PC-3 (cell line): ENCODE data around the gene WWC1. TPM values are rescaled to one million over a fixed set of nuclear protein-coding genes. Genes with fewer than 3 reads are reported as not detected.

ENCODE experiments used
- ATAC-seq: fragments of 200-7000 bp; cut with Tn5 transposase; 2 replicates; pipeline ENCODE4 v1.9.1; 2020; ENCODE audit warnings: mild to moderate bottlenecking, moderate library complexity
- BruUV-seq: library from RNA; stranded (reverse); fragments of 400-500 nt; replicated peaks from 2 replicates; lab custom pipeline; 2021; lab: Mats Ljungman, UMichigan
- CTCF ChIA-PET: fragments of 300-600 bp; sonication (Branson Sonifier 250); formaldehyde crosslinking; loops from one replicate; lab custom pipeline; 2022; ENCODE audit warnings: antibody characterized with exemption; lab: Charles Lee
- POLR2A ChIA-PET: fragments of 300-600 bp; sonication (Branson Sonifier 250); formaldehyde crosslinking; loops from one replicate; lab custom pipeline; 2022; ENCODE audit warnings: antibody characterized with exemption; ENCODE audit not compliant: unreplicated experiment; lab: Charles Lee
- DNase-seq: peaks from one replicate; pipeline ENCODE4 v3.0.0-alpha.2; 2015
- H2AFZ ChIP-seq: fragments of 300-600 bp; sonication (generic); 2 replicates; pipeline ENCODE4 v1.6.0; 2016; ENCODE audit warnings: antibody characterized with exemption, low read length
- H3F3A ChIP-seq: fragments of 300-600 bp; sonication (generic); one replicate; pipeline ENCODE4 v1.6.0; 2017; ENCODE audit warnings: antibody characterized with exemption, low read length, control low read depth, mild to moderate bottlenecking; ENCODE audit not compliant: unreplicated experiment
- H3K27ac ChIP-seq: fragments of 300-600 bp; sonication (generic); 2 replicates; pipeline ENCODE4 v1.5.1; 2016; ENCODE audit warnings: mild to moderate bottlenecking, low read length
- H3K27me3 ChIP-seq: fragments of 300-600 bp; sonication (generic); 2 replicates; pipeline ENCODE4 v1.6.1; 2016; ENCODE audit warnings: low read length, mixed read lengths
- H3K36me3 ChIP-seq: fragments of 300-600 bp; sonication (generic); 2 replicates; pipeline ENCODE4 v1.6.1; 2016; ENCODE audit warnings: low read depth, mixed run types, low read length, mixed read lengths
- H3K4me1 ChIP-seq: fragments of 300-600 bp; sonication (generic); 2 replicates; pipeline ENCODE4 v1.5.1; 2016; ENCODE audit warnings: low read length; ENCODE audit not compliant: insufficient read depth
- H3K4me2 ChIP-seq: fragments of 300-600 bp; sonication (generic); 2 replicates; pipeline ENCODE4 v1.6.0; 2016; ENCODE audit warnings: low read length
- H3K4me3 ChIP-seq: fragments of 300-600 bp; sonication (generic); 2 replicates; pipeline ENCODE4 v1.5.1; 2016; ENCODE audit warnings: mild to moderate bottlenecking, low read length, mixed read lengths
- H3K79me2 ChIP-seq: fragments of 300-600 bp; sonication (generic); 2 replicates; pipeline ENCODE4 v1.6.1; 2017; ENCODE audit warnings: low read length, mixed read lengths
- H3K9ac ChIP-seq: fragments of 300-600 bp; sonication (generic); 2 replicates; pipeline ENCODE4 v1.6.0; 2016; ENCODE audit warnings: mild to moderate bottlenecking, low read length
- H3K9me2 ChIP-seq: fragments of 300-600 bp; sonication (generic); replicated peaks from 2 replicates; pipeline ENCODE4 v1.6.1; 2016; ENCODE audit warnings: mixed run types, low read length, mixed read lengths
- H3K9me3 ChIP-seq: fragments of 300-600 bp; sonication (generic); 2 replicates; pipeline ENCODE4 v1.6.1; 2016; ENCODE audit warnings: low read length, mixed read lengths
- H4K20me1 ChIP-seq: fragments of 300-600 bp; sonication (generic); 2 replicates; pipeline ENCODE4 v1.6.1; 2016; ENCODE audit warnings: low read length, mixed read lengths
- EZH2 ChIP-seq: fragments of 300-600 bp; sonication (generic); IDR thresholded peaks from one replicate; pipeline ENCODE4 v1.6.1; 2017; ENCODE audit warnings: antibody characterized with exemption, mild to moderate bottlenecking, low read length; ENCODE audit not compliant: unreplicated experiment
- EZH2phosphoT487 ChIP-seq: fragments of 300-600 bp; sonication (generic); IDR thresholded peaks from 2 replicates; pipeline ENCODE4 v1.6.1; 2018; ENCODE audit warnings: mild to moderate bottlenecking, antibody characterized with exemption, low read length, borderline replicate concordance
- intact Hi-C: fragments of 100-400 bp; cut with micrococcal nuclease; formaldehyde crosslinking; loops from 2 replicates; pipeline ENCODE4 v1.9.0; 2023
- total RNA-seq: library from RNA; depleted of rRNA; stranded (reverse); fragments of >200 nt; gene quantifications from 2 replicates; pipeline ENCODE4 v1.2.3, GENCODE V29; 2014
- TF ChIP-seq, protein P1 (sequence below): fragments of 300-600 bp; sonication (generic); conservative IDR thresholded peaks from 2 replicates; pipeline ENCODE4 v1.5.1; 2017; ENCODE audit warnings: antibody characterized with exemption, low read depth, mild to moderate bottlenecking, low read length

The WWC1 gene
- total RNA-seq, 1 experiment from 2014 or later: 31.8 TPM

DNA sequence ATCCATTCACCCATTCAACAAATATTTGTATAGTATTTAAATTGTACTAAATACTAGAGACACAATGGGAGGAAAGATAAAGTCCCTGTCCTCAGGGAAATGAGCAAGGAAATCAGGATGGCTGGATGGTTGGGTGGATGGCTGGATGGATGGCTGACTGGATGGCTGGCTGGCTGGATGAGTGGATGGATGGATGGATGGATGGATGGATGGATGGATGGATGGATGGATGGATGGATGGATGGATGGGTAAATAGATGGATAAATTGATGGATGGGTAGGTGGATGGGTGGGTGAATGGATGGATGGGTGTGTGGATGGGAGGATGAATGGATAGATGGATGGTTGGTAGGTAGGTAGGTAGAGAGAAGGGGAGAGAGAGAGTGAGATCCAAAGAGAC lies 41.5 kb upstream of the WWC1 start:
- no peaks in the 10 kb centered on the region for H3K27me3 ChIP-seq
- H3K27ac ChIP-seq: no peak overlapping the region
- no peak overlapping the region for H3K9ac ChIP-seq
- no peak overlapping the region for H2AFZ ChIP-seq
- H3K79me2 ChIP-seq: no peaks in the 10 kb centered on the region
- no peaks in the 10 kb centered on the region for H3K9me3 ChIP-seq
- CTCF ChIA-PET: no interaction called here
- ATAC-seq (no peak), DNase-seq (no peak)
- intact Hi-C loops: no loop called here
- no peaks in the 10 kb centered on the region for H3F3A ChIP-seq
- no TSS peak for BruUV-seq
- H3K4me3 ChIP-seq: no peak overlapping the region
- POLR2A ChIA-PET: no interaction called here
- H3K4me2 ChIP-seq: no peak overlapping the region
- H3K36me3 ChIP-seq: no peaks in the 10 kb centered on the region
- TF ChIP-seq, protein P1, sequence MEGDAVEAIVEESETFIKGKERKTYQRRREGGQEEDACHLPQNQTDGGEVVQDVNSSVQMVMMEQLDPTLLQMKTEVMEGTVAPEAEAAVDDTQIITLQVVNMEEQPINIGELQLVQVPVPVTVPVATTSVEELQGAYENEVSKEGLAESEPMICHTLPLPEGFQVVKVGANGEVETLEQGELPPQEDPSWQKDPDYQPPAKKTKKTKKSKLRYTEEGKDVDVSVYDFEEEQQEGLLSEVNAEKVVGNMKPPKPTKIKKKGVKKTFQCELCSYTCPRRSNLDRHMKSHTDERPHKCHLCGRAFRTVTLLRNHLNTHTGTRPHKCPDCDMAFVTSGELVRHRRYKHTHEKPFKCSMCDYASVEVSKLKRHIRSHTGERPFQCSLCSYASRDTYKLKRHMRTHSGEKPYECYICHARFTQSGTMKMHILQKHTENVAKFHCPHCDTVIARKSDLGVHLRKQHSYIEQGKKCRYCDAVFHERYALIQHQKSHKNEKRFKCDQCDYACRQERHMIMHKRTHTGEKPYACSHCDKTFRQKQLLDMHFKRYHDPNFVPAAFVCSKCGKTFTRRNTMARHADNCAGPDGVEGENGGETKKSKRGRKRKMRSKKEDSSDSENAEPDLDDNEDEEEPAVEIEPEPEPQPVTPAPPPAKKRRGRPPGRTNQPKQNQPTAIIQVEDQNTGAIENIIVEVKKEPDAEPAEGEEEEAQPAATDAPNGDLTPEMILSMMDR: no peak
- no peak for TF ChIP-seq EZH2phosphoT487
- no peak for TF ChIP-seq EZH2
- H3K4me1 ChIP-seq: no peaks in the 10 kb centered on the region
- no peaks in the 10 kb centered on the region for H4K20me1 ChIP-seq
- H3K9me2 ChIP-seq: no peaks in the 10 kb centered on the region

DNA sequence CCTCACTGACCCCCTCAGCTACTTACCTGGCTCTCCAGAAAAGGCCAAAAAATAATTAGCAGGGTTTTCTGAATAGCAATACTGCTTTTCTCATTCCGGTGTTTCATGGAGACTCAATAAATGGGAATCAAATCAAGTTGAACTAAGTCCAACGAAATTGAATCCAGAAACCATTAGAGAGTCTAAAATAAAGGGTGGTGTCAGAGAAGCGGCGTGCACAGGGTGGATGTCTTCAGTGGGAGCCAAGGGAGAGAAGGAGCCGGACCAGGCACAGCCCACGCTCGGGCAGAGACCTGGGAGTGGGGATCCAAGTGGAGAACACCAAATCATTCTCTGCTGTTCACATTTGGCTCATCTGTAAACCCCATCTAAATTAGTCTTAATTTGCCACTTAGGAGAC lies 40.2 kb upstream of the WWC1 start:
- Histone ChIP-seq H3K4me2 (no peak overlapping the region), H3K36me3 (no peaks in the 10 kb centered on the region), H3K79me2 (no peaks in the 10 kb centered on the region), H3K27me3 (no peaks in the 10 kb centered on the region), H3F3A (no peaks in the 10 kb centered on the region), H3K4me3 (no peak overlapping the region), H3K9ac (no peak overlapping the region), H3K9me2 (no peaks in the 10 kb centered on the region), H4K20me1 (no peaks in the 10 kb centered on the region), H3K4me1 (no peaks in the 10 kb centered on the region), H2AFZ (no peak overlapping the region), H3K9me3 (no peaks in the 10 kb centered on the region), H3K27ac (no peak overlapping the region)
- ChIA-PET POLR2A (no interaction called here), CTCF (no interaction called here)
- TF ChIP-seq EZH2 (no peak), EZH2phosphoT487 (no peak)
- TF ChIP-seq, protein P1: no peak
- ATAC-seq: no peak
- intact Hi-C loops: no loop called here
- DNase-seq: no peak
- BruUV-seq: no TSS peak

DNA sequence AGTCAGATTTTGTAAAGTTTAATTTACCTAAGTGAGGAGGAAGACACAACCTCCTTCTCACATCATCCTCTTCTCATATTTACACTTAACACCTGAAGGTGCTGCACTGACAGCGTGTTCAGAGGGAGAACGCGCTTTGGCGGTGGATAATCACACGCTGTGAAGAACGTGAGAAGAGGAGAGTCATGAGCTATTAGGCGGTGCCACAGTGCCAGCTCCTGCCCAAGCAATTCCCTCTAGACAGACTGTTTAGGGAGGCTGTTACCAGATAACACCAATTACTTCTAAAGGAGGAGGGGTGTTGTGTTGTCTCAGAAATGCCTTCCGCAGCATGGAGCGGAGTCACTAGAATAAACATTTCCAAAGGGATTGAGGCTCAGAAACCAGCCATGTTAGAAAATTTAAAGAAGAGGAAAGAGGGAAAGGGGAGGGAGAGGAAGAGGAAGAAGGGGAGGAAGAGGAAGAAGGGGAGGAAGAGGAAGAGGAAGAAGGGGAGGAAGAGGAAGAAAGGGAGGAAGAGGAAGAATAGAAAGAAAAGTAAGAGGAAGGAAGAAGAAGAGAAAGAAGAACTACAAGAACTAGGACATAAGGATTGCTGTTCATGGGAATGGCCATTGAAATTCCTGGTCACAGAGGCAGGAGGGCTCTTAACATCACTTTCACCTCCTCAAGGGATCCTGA lies 37.3 kb upstream of the WWC1 start:
- Histone ChIP-seq H3K27me3 (no peaks in the 10 kb centered on the region), H3K9ac (no peak overlapping the region), H3K4me3 (no peak overlapping the region), H3F3A (no peaks in the 10 kb centered on the region), H3K79me2 (no peaks in the 10 kb centered on the region), H3K9me3 (no peaks in the 10 kb centered on the region), H3K4me1 (no peaks in the 10 kb centered on the region), H4K20me1 (no peaks in the 10 kb centered on the region), H3K4me2 (no peak overlapping the region), H2AFZ (no peak overlapping the region), H3K9me2 (no peaks in the 10 kb centered on the region), H3K36me3 (no peaks in the 10 kb centered on the region), H3K27ac (no peak overlapping the region)
- ATAC-seq (no peak), DNase-seq (no peak)
- POLR2A ChIA-PET: no interaction called here
- CTCF ChIA-PET: no interaction called here
- TF ChIP-seq, protein P1: no peak
- TF ChIP-seq EZH2 (no peak), EZH2phosphoT487 (no peak)
- no TSS peak for BruUV-seq
- intact Hi-C loops: no loop called here
